ENCODE data around the gene MAPKAPK2. TPM values are rescaled to one million over a fixed set of nuclear protein-coding genes. Genes with fewer than 3 reads are reported as not detected.

MAPKAPK2 gene
- polyA plus RNA-seq, 12 donors, result 52.6 to 81.0 (median 71.1) TPM; not detected in 1

- no peak for DNase-seq
Measured at GRCh38 chr1:206716870-206717673, 32.4 kb downstream of the MAPKAPK2 start.

GRCh38 chr1:206717674-206717989 is 32.9 kb downstream of the MAPKAPK2 start:
- DNase-seq, result no peak

- DNase-seq, result no peak
Measured at GRCh38 chr1:206719169-206719839, 34.6 kb downstream of the MAPKAPK2 start.

GRCh38 chr1:206721454-206721853 is 36.7 kb downstream of the MAPKAPK2 start:
- DNase-seq, result no peak

GRCh38 chr1:206722751-206723461 is 38.2 kb downstream of the MAPKAPK2 start:
- DNase-seq, result no peak

GRCh38 chr1:206723462-206723804 is 38.7 kb downstream of the MAPKAPK2 start:
- DNase-seq, result no peak

- DNase-seq, result no peak
Measured at GRCh38 chr1:206723805-206724472, 39.2 kb downstream of the MAPKAPK2 start.

GRCh38 chr1:206725109-206725963 is 40.6 kb downstream of the MAPKAPK2 start:
- DNase-seq, result no peak

GRCh38 chr1:206727981-206728696 is 43.4 kb downstream of the MAPKAPK2 start:
- no peak for DNase-seq

- DNase-seq, result no peak
Measured at GRCh38 chr1:206728697-206728987, 43.9 kb downstream of the MAPKAPK2 start.

GRCh38 chr1:206729050-206729449 is 44.3 kb downstream of the MAPKAPK2 start:
- no peak for DNase-seq

- no peak for DNase-seq
Measured at GRCh38 chr1:206729507-206729906, 44.8 kb downstream of the MAPKAPK2 start.

- no peak for DNase-seq
Measured at GRCh38 chr1:206732508-206732907, 47.8 kb downstream of the MAPKAPK2 start.

- no peak for DNase-seq
Measured at GRCh38 chr1:206732992-206733391, 48.3 kb downstream of the MAPKAPK2 start.

- DNase-seq, result no peak
Measured at GRCh38 chr1:206734499-206735142, 49.9 kb downstream of the MAPKAPK2 start.

- DNase-seq, result no peak
Measured at GRCh38 chr1:206735553-206736031, 50.9 kb downstream of the MAPKAPK2 start.

GRCh38 chr1:206736878-206737728 is 52.4 kb downstream of the MAPKAPK2 start:
- no peak for DNase-seq

GRCh38 chr1:206737729-206738201 is 53.1 kb downstream of the MAPKAPK2 start:
- no peak for DNase-seq
